Activated CD4-positive, CD25-positive, alpha-beta regulatory T cell treated with anti-CD3 and anti-CD28 coated beads, Interleukin-2, amount 50 U/mL, for 16 hours (primary cell): Measurements from ENCODE around the gene NEIL1.
A peak's percentile ranks its signal among the peaks of the same experiment; 100 is the strongest.
"Not testable (repeated sequence)": the region's sequence is repeated elsewhere in the genome, so short reads cannot be mapped to it uniquely, and the experiment has no call there.

Experiments used
- DNase-seq: peaks from one replicate; pipeline ENCODE4 v3.0.0-alpha.2; 2020; ENCODE audit warnings: low read depth, low spot score

The NEIL1 gene

GRCh38 chr15:75333654-75334419 is 13.0 kb upstream of the NEIL1 start:
- DNase-seq = not testable (repeated sequence)

GRCh38 chr15:75335313-75335704 is 11.5 kb upstream of the NEIL1 start:
- DNase-seq = no peak

GRCh38 chr15:75335705-75336355 is 11.0 kb upstream of the NEIL1 start, which contains the start of gene COMMD4:
Gene COMMD4, plus strand, starts transcription at chr15:75336063. Its CDS starts 27 bp downstream, at chr15:75336090.
- peak; percentile 62 for DNase-seq

- DNase-seq = no peak
Measured at GRCh38 chr15:75338661-75339240, 8.1 kb upstream of the NEIL1 start.

- DNase-seq = no peak
Measured at GRCh38 chr15:75339531-75340240, 7.2 kb upstream of the NEIL1 start.

- DNase-seq = no peak
Measured at GRCh38 chr15:75342221-75342620, 4.6 kb upstream of the NEIL1 start.

DNA sequence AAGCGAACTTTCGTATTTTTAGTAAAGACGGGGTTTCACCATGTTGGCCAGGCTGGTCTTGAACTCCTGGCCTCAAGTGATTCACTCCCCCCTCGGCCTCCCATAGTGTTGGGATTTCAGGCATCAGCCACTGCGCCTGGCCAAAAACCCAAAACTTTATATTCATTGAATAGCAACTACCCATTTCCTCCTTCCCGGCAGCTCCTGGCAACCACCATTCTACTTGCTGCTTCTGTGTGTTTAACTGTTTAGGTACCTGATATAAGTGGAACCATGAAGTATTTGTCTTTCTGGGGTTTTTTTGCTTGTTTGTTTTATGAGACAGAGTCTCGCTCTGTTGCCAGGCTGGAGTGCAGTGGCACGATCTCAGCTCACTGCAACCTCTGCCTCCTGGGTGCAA is 2.9 kb upstream of the NEIL1 start:
- DNase-seq = not testable (repeated sequence)

- DNase-seq = no peak
Measured at GRCh38 chr15:75347222-75348033, 589 bp downstream of the NEIL1 start.

DNA sequence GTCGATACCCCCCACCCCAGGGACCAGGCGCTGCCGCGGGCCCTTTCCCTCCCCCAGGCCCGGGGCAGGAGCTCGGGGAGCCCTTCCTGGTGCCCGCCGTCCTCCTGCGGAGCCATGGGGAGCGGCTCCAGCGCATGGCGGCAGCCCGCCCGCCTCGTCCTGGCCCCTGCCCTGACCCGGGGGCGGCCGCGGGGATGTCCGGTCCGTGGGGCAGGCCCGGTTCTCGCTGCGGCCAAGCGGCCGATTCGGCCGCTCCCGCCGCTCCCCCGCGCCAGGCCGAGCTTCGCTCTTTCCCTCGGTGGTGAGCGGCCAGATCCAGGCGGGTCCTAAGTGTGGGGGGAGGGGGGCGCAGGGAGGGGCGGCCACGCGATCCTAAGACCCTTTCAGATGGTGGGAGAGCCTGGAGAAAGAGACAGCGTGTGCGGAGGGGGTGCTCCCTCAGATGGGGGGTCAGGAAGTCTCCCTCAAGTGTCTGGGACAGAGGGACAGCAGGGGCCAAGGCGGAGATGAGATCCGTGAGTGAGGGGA is 1.3 kb downstream of the NEIL1 start:
- no peak for DNase-seq

DNA sequence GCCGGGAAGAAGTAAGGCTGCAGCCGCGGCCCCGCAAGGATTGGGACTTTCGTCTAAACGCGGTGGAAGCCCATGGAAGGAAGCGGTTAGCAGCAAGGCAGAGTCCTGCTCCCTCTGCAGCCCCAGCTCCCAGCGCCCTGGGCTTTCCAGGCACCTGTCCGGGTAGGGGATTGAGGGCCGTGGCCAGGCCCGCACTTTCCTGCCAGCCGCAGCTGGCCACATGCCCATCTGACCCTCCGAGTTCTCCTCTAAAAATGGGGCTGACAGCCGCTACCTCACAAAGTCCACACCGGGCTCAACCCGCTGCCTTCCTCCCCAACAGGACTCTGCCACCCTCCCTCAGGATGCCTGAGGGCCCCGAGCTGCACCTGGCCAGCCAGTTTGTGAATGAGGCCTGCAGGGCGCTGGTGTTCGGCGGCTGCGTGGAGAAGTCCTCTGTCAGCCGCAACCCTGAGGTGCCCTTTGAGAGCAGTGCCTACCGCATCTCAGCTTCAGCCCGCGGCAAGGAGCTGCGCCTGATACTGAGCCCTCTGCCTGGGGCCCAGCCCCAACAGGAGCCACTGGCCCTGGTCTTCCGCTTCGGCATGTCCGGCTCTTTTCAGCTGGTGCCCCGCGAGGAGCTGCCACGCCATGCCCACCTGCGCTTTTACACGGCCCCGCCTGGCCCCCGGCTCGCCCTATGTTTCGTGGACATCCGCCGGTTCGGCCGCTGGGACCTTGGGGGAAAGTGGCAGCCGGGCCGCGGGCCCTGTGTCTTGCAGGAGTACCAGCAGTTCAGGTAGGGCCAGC is 1.9 kb downstream of the NEIL1 start:
- DNase-seq = no peak

- DNase-seq = not testable (repeated sequence)
Measured at GRCh38 chr15:75349351-75349669, 2.5 kb downstream of the NEIL1 start.

- peak; percentile 38 for DNase-seq
Measured at GRCh38 chr15:75349851-75350588, 3.2 kb downstream of the NEIL1 start.

DNA sequence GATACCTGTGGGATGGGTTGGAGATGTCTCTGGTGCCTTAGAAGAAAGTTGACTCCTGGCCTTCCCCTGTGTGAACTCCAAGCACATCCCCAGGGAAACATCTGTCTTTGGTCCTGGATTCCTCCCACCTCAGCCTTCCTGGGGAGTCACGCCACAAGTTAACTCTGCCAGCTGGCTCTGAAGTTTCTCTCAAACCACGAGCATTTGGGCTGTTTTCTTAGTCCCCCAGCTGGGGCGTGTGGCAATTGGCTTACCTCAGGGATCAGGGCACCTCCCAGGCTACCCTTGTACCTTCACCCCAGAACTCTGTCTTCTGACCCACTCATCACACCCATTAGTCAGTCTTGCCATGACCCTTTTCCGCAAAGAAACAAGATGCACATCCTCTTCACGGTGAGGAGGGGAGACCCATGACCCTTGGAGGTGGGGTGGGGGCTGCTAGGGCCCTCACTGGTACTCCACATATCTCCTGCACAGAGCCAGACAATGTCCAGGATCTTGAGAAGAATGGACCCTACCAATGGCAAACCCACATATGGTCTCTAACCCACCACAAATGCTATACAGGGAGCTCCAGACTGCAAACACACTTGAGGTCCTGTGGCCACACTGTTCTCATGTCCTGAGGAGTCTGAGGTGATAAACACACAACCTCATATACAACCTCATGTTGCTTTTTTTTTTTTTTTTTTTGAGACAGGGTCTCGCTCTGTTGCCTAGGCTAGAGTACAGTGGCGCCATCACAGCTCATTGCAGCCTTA is 3.9 kb downstream of the NEIL1 start:
- DNase-seq = no peak

DNA sequence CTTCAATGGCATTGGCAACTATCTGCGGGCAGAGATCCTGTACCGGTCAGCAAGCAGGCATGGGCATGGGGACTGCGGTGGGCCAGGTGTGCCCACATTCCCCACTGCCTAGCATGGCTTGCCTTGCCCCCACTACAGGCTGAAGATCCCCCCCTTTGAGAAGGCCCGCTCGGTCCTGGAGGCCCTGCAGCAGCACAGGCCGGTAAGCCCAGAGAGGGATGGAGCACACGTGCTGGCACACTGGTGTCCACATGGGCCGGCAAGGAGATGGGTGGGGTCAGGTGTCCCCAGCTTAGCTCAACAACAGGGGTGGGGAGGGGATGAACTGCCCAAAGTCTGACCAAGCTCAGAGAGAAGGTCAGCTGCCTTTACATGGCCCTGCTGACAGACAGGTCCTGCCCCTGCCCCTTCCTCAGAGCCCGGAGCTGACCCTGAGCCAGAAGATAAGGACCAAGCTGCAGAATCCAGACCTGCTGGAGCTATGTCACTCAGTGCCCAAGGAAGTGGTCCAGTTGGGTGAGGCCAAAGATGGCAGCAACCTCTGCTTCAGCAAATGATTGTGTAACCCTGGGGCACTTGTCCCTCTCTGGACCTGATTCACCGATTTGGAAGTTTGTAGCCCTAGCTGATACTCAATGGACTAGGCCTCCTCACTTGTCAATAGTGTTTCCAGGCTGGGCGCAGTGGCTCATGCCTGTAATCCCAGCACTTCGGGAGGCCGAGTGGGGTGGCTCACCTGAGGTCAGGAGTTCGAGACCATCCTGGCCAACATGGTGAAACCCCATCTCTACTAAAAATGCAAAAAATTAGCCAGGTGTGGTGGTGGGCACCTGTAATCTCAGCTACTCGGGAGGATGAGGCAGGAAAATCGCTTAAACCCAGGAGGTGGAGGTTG is 5.6 kb downstream of the NEIL1 start:
- DNase-seq = no peak

GRCh38 chr15:75353604-75354003 is 6.8 kb downstream of the NEIL1 start:
- no peak for DNase-seq

- DNase-seq = no peak
Measured at GRCh38 chr15:75354454-75354853, 7.6 kb downstream of the NEIL1 start.

- DNase-seq = no peak
Measured at GRCh38 chr15:75355369-75355768, 8.5 kb downstream of the NEIL1 start.

GRCh38 chr15:75356006-75356405 is 9.2 kb downstream of the NEIL1 start:
- no peak for DNase-seq
